Activated T-cell treated with anti-CD3 and anti-CD28 coated beads for 48 hours (primary cell): ENCODE measurements around the gene EDARADD.
A peak's percentile ranks its signal among the peaks of the same experiment; 100 is the strongest.
"Not testable (repeated sequence)": the region's sequence is repeated elsewhere in the genome, so short reads cannot be mapped to it uniquely, and the experiment has no call there.

Experiments used
- DNase-seq: peaks from one replicate; pipeline ENCODE4 v3.0.0-alpha.2; 2020; ENCODE audit warnings: low read depth

Gene EDARADD

DNA sequence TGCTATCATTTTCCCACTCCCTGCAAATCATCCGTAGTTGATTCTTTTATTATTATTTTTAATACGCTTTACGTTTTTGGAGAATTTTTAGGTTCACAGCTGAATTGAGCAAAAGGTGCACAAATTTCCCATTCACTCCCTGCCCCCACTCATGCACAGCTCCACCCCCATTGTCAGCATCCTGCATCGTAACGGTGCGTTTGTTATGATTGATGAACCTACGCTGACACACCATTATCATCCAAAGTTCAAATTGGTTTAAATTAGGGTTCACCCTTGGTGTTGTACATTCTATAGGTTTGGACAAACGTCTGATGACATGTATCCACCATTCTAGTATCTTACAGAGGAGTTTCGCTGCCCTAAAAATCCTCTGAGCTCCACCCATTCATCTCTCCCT is 44.5 kb downstream of the EDARADD start:
- no peak for DNase-seq

- no peak for DNase-seq
These were observed 46.3 kb downstream of the EDARADD start for GRCh38 chr1:236440373-236440772.

- no peak for DNase-seq
These were observed 56.7 kb downstream of the EDARADD start for GRCh38 chr1:236450779-236451178.

DNA sequence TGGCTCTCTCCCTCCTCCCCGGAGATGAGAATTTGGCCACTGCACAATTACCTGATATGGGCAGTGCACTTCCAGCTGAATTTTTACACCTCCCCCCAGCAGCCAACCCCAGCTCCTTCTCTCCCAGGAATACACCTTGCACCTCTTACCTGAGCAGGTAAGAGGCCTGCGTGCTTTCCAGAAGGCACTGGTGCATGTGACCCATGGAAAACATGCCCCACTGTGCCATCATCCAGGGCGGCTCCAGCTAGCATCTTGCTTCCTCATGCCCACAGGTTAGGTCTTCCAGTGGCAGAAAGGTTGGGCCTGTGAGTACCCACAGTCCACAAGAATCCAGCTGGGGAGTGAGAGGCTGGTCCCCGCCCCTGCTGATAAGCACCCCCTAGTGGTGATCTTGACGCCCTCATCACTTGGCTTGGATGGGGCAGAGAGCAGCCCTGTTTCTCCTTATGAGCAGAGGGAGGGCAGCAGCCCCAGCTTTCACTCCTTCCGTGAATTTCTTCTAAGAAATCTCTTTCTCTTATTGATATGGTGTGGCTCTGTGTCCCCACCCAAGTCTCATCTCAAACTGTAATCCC is 57.8 kb downstream of the EDARADD start:
- peak; percentile 31 for DNase-seq

GRCh38 chr1:236455243-236455642 is 61.2 kb downstream of the EDARADD start:
- DNase-seq = no peak

DNA sequence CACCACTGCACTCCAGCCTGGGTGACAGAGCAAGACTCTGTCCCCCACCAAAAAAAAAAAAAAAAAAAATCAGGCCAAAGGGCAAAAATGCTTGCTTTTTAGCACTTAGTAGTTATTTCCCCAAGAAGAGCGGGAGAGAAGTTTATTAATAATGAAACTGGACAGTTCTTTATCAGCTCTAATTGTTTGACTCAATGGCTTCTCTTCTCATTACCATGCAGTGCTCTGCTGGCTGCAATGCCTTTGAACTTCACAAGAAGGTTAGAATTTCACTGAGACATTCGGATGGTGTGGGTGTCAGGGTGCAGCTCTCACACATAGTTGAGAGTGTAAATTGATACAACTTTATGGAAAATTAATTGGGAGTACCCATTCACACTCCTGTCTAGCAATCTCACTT is 63.7 kb downstream of the EDARADD start:
- peak; percentile 5 for DNase-seq

GRCh38 chr1:236458996-236459395 is 64.9 kb downstream of the EDARADD start:
- no peak for DNase-seq

- DNase-seq = no peak
These were observed 66.0 kb downstream of the EDARADD start for GRCh38 chr1:236460103-236460502.

DNA sequence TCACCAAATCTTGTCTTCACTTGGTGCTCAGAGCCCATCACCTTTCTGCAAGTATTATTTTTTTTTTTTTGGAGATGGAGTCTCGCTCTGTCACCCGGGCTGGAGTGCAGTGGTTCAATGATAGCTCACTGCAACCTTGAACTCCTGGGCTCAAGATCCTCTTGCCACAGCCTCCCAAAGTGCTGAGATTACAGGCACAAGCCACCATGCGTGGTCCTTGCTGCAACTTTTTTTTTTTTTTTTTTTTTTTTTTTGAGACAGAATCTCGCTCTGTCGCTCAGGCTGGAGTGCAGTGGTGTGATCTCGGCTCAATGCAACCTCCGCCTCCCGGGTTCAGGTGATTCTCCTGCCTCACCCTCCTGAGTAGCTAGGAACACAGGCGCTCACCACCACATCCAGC is 70.1 kb downstream of the EDARADD start:
- not testable (repeated sequence) for DNase-seq

GRCh38 chr1:236465231-236465958 is 71.3 kb downstream of the EDARADD start:
- DNase-seq = no peak

DNA sequence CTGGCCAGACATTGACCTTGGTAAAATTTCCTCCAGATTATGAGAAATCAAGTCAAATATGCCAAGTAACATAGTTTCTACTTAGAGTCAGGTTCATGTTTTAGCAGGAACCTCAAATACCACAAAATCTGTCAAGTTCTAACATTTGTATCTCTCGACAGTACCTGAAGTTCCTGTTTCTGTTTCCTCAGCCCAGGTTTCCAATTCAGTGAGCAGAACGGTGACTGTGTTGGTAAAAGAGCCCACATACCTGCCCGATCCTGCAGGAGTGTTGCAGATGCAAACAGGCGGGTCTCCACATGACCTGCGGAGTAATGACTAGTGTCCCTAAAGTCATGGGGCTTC is 71.8 kb downstream of the EDARADD start:
- no peak for DNase-seq

- DNase-seq = no peak
These were observed 73.2 kb downstream of the EDARADD start for GRCh38 chr1:236467327-236467641.

GRCh38 chr1:236468625-236469024 is 74.5 kb downstream of the EDARADD start:
- DNase-seq = no peak

GRCh38 chr1:236469466-236469865 is 75.4 kb downstream of the EDARADD start:
- DNase-seq = no peak

- DNase-seq = no peak
These were observed 77.0 kb downstream of the EDARADD start for GRCh38 chr1:236471096-236471495.

DNA sequence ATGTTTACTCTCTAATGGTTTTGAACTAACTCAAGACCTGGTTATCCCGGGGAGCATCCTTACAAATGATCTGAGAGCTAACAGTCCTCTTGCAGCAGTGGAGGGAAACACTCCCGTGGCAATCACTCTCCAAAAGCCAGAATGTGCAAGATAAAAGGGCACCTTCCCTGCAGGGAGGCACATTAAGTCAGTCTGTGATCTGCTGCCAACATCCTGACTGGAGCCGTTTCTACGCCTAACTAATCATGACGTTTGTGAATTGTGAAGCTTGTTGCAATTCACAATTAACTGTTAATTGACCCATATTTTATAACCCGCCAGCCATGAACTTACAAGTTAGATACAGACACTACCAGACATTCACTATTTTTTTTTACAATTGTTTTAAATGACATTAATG is 77.6 kb downstream of the EDARADD start:
- no peak for DNase-seq

- no peak for DNase-seq
These were observed 79.0 kb downstream of the EDARADD start for GRCh38 chr1:236472850-236473788.

DNA sequence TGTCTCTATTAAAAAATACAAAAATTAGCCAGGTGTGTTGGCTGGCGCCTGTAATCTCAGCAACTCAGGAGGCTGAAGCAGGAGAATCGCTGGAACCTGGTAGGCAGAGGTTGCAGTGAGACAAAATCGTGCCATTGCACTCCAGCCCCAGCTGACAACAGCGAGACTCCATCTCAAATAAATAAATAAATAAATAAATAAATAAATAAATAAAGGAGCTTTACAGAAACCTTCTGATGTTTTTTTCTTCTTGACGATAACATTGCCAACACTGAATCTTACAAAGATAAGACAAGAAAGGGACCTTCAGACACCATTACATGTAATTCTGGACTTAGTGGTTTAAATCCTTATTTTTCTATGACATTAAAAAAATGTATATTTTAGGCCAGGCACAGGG is 81.9 kb downstream of the EDARADD start:
- no peak for DNase-seq

GRCh38 chr1:236480758-236481436 is 86.8 kb downstream of the EDARADD start:
- DNase-seq = no peak

DNA sequence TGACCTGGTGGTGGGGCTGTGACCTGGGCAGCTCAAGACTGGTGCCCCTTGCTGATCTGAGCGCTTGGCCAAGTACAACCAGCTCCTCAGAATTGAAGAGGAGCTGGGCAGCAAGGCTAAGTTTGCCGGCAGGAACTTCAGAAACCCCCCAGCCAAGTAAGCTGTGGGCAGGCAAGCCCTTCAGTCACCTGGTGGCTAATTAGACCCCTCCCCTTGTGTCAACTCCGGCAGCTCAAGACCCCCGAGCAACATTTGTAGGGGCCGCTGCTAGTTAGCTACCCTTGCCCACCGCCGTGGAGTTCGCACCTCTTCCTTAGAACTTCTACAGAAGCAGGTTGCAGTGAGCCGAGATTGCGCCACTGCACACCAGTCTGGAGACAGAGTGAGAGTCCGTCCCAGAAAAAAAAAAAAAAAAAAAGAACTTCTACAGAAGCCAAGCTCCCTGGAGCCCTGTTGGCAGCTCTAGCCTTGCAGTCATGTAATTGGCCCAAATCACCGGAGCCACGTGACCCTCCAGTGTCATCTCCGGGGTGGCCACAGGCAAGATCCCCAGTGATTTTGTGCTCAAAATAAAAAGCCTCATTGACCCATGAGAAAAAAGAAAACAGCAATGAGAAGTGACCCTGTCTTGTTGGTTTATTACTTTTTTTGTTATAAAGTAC is 90.4 kb downstream of the EDARADD start:
- DNase-seq = no peak

GRCh38 chr1:236486356-236487002 is 92.4 kb downstream of the EDARADD start:
- DNase-seq = no peak

DNA sequence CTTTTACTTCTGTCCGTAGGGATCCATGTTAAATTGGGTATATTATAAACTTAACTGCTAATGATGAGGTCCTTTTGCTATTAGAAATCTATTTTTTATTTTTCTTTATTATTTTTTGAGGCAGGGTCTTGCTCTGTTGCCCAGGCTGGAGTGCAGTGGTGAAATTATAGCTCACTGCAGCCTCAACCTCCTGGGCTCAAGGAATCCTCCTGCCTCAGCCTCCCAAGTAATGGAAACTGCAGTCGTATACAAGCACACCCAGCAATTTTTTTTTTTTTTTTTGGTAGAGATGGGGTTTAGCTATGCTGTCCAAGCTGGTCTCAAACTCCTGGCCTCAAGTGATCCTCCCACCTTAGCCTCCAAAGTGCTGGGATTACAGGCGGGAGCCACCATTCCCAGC is 95.1 kb downstream of the EDARADD start:
- not testable (repeated sequence) for DNase-seq
